B cell (primary cell): Measurements from ENCODE around the gene RANBP3L. TPM values are rescaled to one million over a fixed set of nuclear protein-coding genes. Genes with fewer than 3 reads are reported as not detected.
"Not testable (repeated sequence)": the region's sequence is repeated elsewhere in the genome, so short reads cannot be mapped to it uniquely, and the experiment has no call there.

Experiments used
- ATAC-seq: fragments of 200-7000 bp; cut with Tn5 transposase; one replicate; pipeline ENCODE4 v1.10.0; 2021; ENCODE audit warnings: low read depth, mild to moderate bottlenecking, moderate number of reproducible peaks, moderate library complexity
- CTCF ChIA-PET: fragments of 350-600 bp; sonication (Branson Sonifier 250); formaldehyde crosslinking; loops from one replicate; lab custom pipeline; 2021; ENCODE audit warnings: antibody characterized with exemption, inconsistent platforms; lab: Charles Lee
- POLR2A ChIA-PET: fragments of 350-600 bp; sonication (Branson Sonifier 250); formaldehyde crosslinking; loops from one replicate; lab custom pipeline; 2021; ENCODE audit warnings: antibody characterized with exemption; lab: Charles Lee
- DNase-seq: peaks from one replicate; pipeline ENCODE4 v3.0.0; 2013
- H2AFZ ChIP-seq: 2 replicates; pipeline ENCODE4 v1.6.1; 2012; ENCODE audit warnings: mild to moderate bottlenecking, low read depth, low read length; ENCODE audit not compliant: insufficient read depth, poor library complexity, severe bottlenecking
- H3K27ac ChIP-seq, 2 donors: 1 replicate in 1 of 2; 2 replicates in 1 of 2; pipeline ENCODE4 v1.5.1; 2012 to 2013; ENCODE audit warnings: low read length in 2 of 2, mild to moderate bottlenecking in 2 of 2, moderate library complexity in 1 of 2
- H3K27me3 ChIP-seq, 4 experiments: fragments of 200-600 bp in 1 of 4; sonication (generic) in 1 of 4; replicated peaks in 1 of 4; 1 replicate in 2 of 4; 2 replicates in 2 of 4; pipeline versions ENCODE4 v1.6.1 to v1.7.0; 2013 to 2016; ENCODE audit warnings: low read length in 3 of 4, mild to moderate bottlenecking in 2 of 4, mixed read lengths in 1 of 4, moderate library complexity in 1 of 4; ENCODE audit not compliant: insufficient read depth in 4 of 4, control insufficient read depth in 3 of 4; ENCODE audit errors: control extremely low read depth in 1 of 4
- H3K36me3 ChIP-seq, 2 experiments: replicated peaks in 1 of 2; 1 replicate in 1 of 2; 2 replicates in 1 of 2; pipeline versions ENCODE4 v1.6.1 to v1.7.1; 2013; ENCODE audit warnings: low read length in 1 of 2; ENCODE audit not compliant: insufficient read depth in 2 of 2, control insufficient read depth in 1 of 2; ENCODE audit errors: control extremely low read depth in 1 of 2, extremely low read depth in 1 of 2
- H3K4me1 ChIP-seq, 2 donors: fragments of 200-600 bp in 1 of 2; sonication (generic) in 1 of 2; 1 replicate in 1 of 2; 2 replicates in 1 of 2; pipeline versions ENCODE4 v1.5.1 to v1.6.1; 2013 to 2017; ENCODE audit warnings: low read length in 2 of 2; ENCODE audit not compliant: control insufficient read depth in 2 of 2, insufficient read depth in 2 of 2
- H3K4me2 ChIP-seq: replicated peaks from 2 replicates; pipeline ENCODE3; 2012; ENCODE audit warnings: mild to moderate bottlenecking, low read depth, low read length; ENCODE audit not compliant: poor library complexity, severe bottlenecking
- H3K4me3 ChIP-seq, 5 experiments: fragments of 200-600 bp in 1 of 5; sonication (generic) in 1 of 5; 1 replicate in 3 of 5; 2 replicates in 2 of 5; pipeline versions ENCODE4 v1.5.1 to v1.7.0; 2011 to 2016; ENCODE audit warnings: low read length in 4 of 5, mild to moderate bottlenecking in 4 of 5, low read depth in 2 of 5, control low read depth in 1 of 5, moderate library complexity in 1 of 5; ENCODE audit not compliant: insufficient read depth in 1 of 5; ENCODE audit errors: control extremely low read depth in 1 of 5, extremely low read depth in 1 of 5
- H3K79me2 ChIP-seq: fragments of 200-600 bp; sonication (generic); one replicate; pipeline ENCODE4 v1.6.0; 2016; ENCODE audit warnings: low read length; ENCODE audit not compliant: control insufficient read depth, insufficient read depth
- H3K9ac ChIP-seq: fragments of 200-600 bp; sonication (generic); 2 replicates; pipeline ENCODE4 v1.6.1; 2017; ENCODE audit warnings: mild to moderate bottlenecking, low read length, moderate library complexity
- H3K9me3 ChIP-seq, 3 donors: one replicate each; pipeline versions ENCODE4 v1.6.1 to v1.7.1; 2013; ENCODE audit warnings: low read length in 2 of 3; ENCODE audit not compliant: control insufficient read depth in 2 of 3, insufficient read depth in 1 of 3; ENCODE audit errors: control extremely low read depth in 1 of 3
- H4K20me1 ChIP-seq: 2 replicates; pipeline ENCODE4 v1.6.0; 2012; ENCODE audit warnings: mild to moderate bottlenecking, low read length; ENCODE audit not compliant: insufficient read depth, control insufficient read depth, poor library complexity, severe bottlenecking
- H3K27ac Mint-ChIP-seq: one replicate; pipeline ENCODE4 v1.8.0; 2021; ENCODE audit warnings: mixed read lengths
- H3K27me3 Mint-ChIP-seq: one replicate; pipeline ENCODE4 v1.8.0; 2021; ENCODE audit warnings: mixed read lengths
- H3K4me1 Mint-ChIP-seq: one replicate; pipeline ENCODE4 v1.8.0; 2021; ENCODE audit warnings: mixed read lengths
- H3K4me3 Mint-ChIP-seq: one replicate; pipeline ENCODE4 v1.8.0; 2021; ENCODE audit warnings: mixed read lengths
- H3K9me3 Mint-ChIP-seq: one replicate; pipeline ENCODE4 v1.8.0; 2022; ENCODE audit warnings: mixed read lengths; ENCODE audit not compliant: insufficient read depth
- EZH2 ChIP-seq: IDR thresholded peaks from 2 replicates; pipeline ENCODE4 v1.6.1; 2012; ENCODE audit warnings: borderline replicate concordance, low read depth, mild to moderate bottlenecking, moderate library complexity, low read length; ENCODE audit not compliant: insufficient read depth, poor library complexity, severe bottlenecking
- WGBS: methylation state at CpG from one replicate; pipeline ENCODE4 v1.1.5; 2013; ENCODE audit warnings: missing lambda C conversion rate; ENCODE audit not compliant: insufficient coverage; 5-methylcytosine and 5-hydroxymethylcytosine counted together
- intact Hi-C: fragments of 100-400 bp; cut with micrococcal nuclease; formaldehyde crosslinking; loops from one replicate; pipeline ENCODE4 v1.10.0; 2022
- polyA plus RNA-seq: library from polyadenylated mRNA; depleted of rRNA; stranded (reverse); fragments of >200 nt; gene quantifications from 2 replicates; pipeline ENCODE4 v1.2.3, GENCODE V29; 2012
- total RNA-seq, 2 donors: library from RNA; stranded (reverse); fragments of 120-200 nt in 1 of 2; gene quantifications; 1 replicate in 1 of 2; 2 replicates in 1 of 2; pipeline versions ENCODE4 v1.2.3 to v1.2.4, GENCODE V29; 2013 to 2022
- TF ChIP-seq, protein P1 (sequence below): fragments of 200-600 bp; IDR thresholded peaks from one replicate; pipeline ENCODE4 v1.8.0; 2022; ENCODE audit warnings: antibody characterized with exemption, mild to moderate bottlenecking

RANBP3L gene
- total and polyA plus RNA-seq, 2 donors (not counting 1 experiment from before 2014, with no cell fraction given) = not detected

GRCh38 chr5:36199620-36200019, 102.1 kb downstream of the RANBP3L start:
- no CpG with 5 or more reads among the region's 2 CpGs for WGBS
- CTCF ChIA-PET = no interaction called here
- H3K4me3 Mint-ChIP-seq = no peak overlapping the region

DNA sequence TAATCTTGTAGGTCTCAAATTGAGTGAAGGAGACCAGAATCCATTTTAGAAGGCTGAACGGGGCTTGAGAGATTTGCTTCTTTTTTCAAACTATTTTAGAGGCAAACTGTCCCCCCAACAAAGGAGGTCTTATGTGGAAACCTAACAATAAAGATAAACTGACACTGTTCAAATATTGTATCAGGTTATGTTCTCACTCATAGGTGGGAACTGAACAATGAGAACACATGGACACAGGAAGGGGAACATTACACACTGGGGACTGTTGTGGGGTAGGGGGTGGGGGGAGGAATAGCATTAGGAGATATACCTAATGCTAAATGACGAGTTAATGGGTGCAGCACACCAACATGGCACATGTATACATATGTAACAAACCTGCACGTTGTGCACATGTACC, 102.9 kb downstream of the RANBP3L start:
- H3K9me3 Mint-ChIP-seq, H3K36me3 ChIP-seq, H3K27ac Mint-ChIP-seq, H3K9me3 ChIP-seq, H4K20me1 ChIP-seq, H3K27ac ChIP-seq, H3K4me3 Mint-ChIP-seq, H3K79me2 ChIP-seq, ATAC-seq, H3K27me3 ChIP-seq, H3K4me1 Mint-ChIP-seq, H3K4me2 ChIP-seq, H3K4me1 ChIP-seq, H3K4me3 ChIP-seq, H3K27me3 Mint-ChIP-seq, H3K9ac ChIP-seq, H2AFZ ChIP-seq, intact Hi-C loops, CTCF ChIA-PET, POLR2A ChIA-PET, DNase-seq: not testable (repeated sequence)
- no CpG with 5 or more reads among the region's 3 CpGs for WGBS

More at GRCh38 chr5:36199620-36200019, 102.1 kb downstream of the RANBP3L start:
- H2AFZ ChIP-seq = no peak overlapping the region
- Mint-ChIP-seq H3K4me1 (no peaks in the 10 kb centered on the region), H3K27ac (no peak overlapping the region), H3K9me3 (no peaks in the 10 kb centered on the region), H3K27me3 (no peaks in the 10 kb centered on the region)
- H4K20me1 ChIP-seq = no peaks in the 10 kb centered on the region
- H3K4me2 ChIP-seq = no peak overlapping the region
- POLR2A ChIA-PET = no interaction called here
- no peak overlapping the region for H3K4me3 ChIP-seq
- ATAC-seq = no peak
- no peak for DNase-seq
- H3K79me2 ChIP-seq = no peaks in the 10 kb centered on the region
- intact Hi-C loops = no loop called here
- no peak for TF ChIP-seq EZH2
- TF ChIP-seq, protein P1, sequence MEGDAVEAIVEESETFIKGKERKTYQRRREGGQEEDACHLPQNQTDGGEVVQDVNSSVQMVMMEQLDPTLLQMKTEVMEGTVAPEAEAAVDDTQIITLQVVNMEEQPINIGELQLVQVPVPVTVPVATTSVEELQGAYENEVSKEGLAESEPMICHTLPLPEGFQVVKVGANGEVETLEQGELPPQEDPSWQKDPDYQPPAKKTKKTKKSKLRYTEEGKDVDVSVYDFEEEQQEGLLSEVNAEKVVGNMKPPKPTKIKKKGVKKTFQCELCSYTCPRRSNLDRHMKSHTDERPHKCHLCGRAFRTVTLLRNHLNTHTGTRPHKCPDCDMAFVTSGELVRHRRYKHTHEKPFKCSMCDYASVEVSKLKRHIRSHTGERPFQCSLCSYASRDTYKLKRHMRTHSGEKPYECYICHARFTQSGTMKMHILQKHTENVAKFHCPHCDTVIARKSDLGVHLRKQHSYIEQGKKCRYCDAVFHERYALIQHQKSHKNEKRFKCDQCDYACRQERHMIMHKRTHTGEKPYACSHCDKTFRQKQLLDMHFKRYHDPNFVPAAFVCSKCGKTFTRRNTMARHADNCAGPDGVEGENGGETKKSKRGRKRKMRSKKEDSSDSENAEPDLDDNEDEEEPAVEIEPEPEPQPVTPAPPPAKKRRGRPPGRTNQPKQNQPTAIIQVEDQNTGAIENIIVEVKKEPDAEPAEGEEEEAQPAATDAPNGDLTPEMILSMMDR = no peak
- H3K27me3 ChIP-seq = no peaks in the 10 kb centered on the region
- H3K4me1 ChIP-seq = no peaks in the 10 kb centered on the region
- H3K36me3 ChIP-seq = peaks cover 6 to 10% of the 10 kb centered on the region in 2 experiments
- no peaks in the 10 kb centered on the region for H3K9me3 ChIP-seq
- no peak overlapping the region for H3K9ac ChIP-seq
- no peak overlapping the region for H3K27ac ChIP-seq

Other genes starting within 250 kb of the RANBP3L start
- not detected in 2 replicates for gene UGT3A2, start 235.0 kb downstream of the RANBP3L start, total RNA-seq
- not detected in 2 replicates for gene UGT3A2, start 235.0 kb downstream of the RANBP3L start, polyA plus RNA-seq
- 9.9 and 10.0 TPM in 2 replicates for gene LMBRD2, start 150.0 kb downstream of the RANBP3L start, total RNA-seq
- 2.1 and 3.0 TPM in 2 replicates for gene LMBRD2, start 150.0 kb downstream of the RANBP3L start, polyA plus RNA-seq
- gene SKP2, start 149.8 kb downstream of the RANBP3L start, total RNA-seq = 26.7 and 33.0 TPM in 2 replicates
- gene SKP2, start 149.8 kb downstream of the RANBP3L start, polyA plus RNA-seq = 20.5 and 27.1 TPM in 2 replicates
- gene NADK2, start 60.0 kb downstream of the RANBP3L start, total RNA-seq = 16.0 and 18.6 TPM in 2 replicates
- 3.3 and 3.9 TPM in 2 replicates for gene NADK2, start 60.0 kb downstream of the RANBP3L start, polyA plus RNA-seq